ENCODE measurements around the gene AJUBA.

DNA sequence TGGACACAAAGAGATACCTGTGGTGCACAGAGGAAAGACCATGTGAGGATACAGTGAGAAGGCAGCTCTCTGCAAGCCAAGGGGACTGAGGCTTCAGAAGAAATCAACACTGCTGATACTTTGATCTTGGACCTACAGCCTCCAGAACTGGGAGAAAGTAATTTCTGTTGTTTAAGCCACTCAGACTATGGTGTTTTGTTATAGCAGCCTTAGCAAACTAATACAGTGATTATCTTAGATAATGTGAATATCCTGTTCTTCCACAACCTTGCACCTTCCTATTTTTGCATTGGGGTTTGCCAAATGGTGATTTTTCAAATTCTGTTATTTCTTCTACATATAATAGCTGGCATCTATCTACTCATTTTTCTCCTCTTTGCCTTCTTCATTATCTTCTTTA, 35.8 kb upstream of the AJUBA start:
- TF ChIP-seq, protein P1, sequence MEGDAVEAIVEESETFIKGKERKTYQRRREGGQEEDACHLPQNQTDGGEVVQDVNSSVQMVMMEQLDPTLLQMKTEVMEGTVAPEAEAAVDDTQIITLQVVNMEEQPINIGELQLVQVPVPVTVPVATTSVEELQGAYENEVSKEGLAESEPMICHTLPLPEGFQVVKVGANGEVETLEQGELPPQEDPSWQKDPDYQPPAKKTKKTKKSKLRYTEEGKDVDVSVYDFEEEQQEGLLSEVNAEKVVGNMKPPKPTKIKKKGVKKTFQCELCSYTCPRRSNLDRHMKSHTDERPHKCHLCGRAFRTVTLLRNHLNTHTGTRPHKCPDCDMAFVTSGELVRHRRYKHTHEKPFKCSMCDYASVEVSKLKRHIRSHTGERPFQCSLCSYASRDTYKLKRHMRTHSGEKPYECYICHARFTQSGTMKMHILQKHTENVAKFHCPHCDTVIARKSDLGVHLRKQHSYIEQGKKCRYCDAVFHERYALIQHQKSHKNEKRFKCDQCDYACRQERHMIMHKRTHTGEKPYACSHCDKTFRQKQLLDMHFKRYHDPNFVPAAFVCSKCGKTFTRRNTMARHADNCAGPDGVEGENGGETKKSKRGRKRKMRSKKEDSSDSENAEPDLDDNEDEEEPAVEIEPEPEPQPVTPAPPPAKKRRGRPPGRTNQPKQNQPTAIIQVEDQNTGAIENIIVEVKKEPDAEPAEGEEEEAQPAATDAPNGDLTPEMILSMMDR (IDR thresholded peaks at IDR 0.05): no peak
- no peak for TF ChIP-seq POLR2A (IDR thresholded peaks at IDR 0.05)

Measured in tibial nerve (tissue), 3 donors.